ENCODE results near the gene HSPA12A.

DNA sequence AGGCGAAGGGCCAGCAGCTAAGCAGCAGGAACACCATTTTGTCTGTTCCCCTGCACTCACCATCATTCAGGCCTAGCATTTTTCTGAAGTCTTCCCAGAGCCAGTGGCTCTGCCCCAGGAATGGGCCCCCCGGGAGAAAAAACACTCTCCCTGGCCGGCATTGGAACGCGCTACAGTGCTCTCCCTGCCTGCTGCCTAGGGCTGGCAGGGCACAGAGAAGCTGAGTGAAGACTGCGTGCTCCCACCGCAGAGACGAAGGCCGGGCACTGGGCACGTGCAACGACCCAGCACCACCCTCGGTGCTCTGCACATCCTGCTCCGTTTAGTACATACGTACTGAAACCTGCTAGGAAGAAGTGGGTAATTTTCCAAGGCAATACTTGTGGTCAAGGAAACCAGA, 34.4 kb downstream of the HSPA12A start:
- TF ChIP-seq POLR2AphosphoS5 (IDR thresholded peaks at IDR 0.05; ENCODE audit: borderline replicate concordance, low read depth, low read length) (no peak), EZH2 (IDR thresholded peaks at IDR 0.05) (no peak), FOXP2 (optimal IDR thresholded peaks at IDR 0.05; ENCODE audit: control extremely low read depth, extremely low read length, insufficient read depth) (no peak)
